Prostate gland (tissue), 2 donors: ENCODE measurements around the gene TXNRD3.

ENCODE experiments used
- POLR2AphosphoS5 ChIP-seq: sonication (generic); formaldehyde crosslinking; IDR thresholded peaks from one replicate; pipeline ENCODE4 v1.6.1; 2017; ENCODE audit warnings: antibody characterized with exemption
- TF ChIP-seq, protein P1 (sequence below), 4 experiments: fragments of 200-600 bp in 2 of 4; fragments of 450-650 bp in 2 of 4; sonication (generic) in 2 of 4; IDR thresholded peaks; 1 replicate in 3 of 4; 2 replicates in 1 of 4; pipeline ENCODE4 v1.5.1; 2016 to 2019; ENCODE audit warnings: antibody characterized with exemption in 4 of 4, mild to moderate bottlenecking in 2 of 4, moderate library complexity in 2 of 4

GRCh38 chr3:126621627-126622345, 33.1 kb downstream of the TXNRD3 start:
- TF ChIP-seq, protein P1, sequence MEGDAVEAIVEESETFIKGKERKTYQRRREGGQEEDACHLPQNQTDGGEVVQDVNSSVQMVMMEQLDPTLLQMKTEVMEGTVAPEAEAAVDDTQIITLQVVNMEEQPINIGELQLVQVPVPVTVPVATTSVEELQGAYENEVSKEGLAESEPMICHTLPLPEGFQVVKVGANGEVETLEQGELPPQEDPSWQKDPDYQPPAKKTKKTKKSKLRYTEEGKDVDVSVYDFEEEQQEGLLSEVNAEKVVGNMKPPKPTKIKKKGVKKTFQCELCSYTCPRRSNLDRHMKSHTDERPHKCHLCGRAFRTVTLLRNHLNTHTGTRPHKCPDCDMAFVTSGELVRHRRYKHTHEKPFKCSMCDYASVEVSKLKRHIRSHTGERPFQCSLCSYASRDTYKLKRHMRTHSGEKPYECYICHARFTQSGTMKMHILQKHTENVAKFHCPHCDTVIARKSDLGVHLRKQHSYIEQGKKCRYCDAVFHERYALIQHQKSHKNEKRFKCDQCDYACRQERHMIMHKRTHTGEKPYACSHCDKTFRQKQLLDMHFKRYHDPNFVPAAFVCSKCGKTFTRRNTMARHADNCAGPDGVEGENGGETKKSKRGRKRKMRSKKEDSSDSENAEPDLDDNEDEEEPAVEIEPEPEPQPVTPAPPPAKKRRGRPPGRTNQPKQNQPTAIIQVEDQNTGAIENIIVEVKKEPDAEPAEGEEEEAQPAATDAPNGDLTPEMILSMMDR (IDR thresholded peaks at IDR 0.05) = no peak
- TF ChIP-seq POLR2AphosphoS5 = no peak
